B cell (primary cell): ENCODE results near the gene SUPT5H. TPM values are rescaled to one million over a fixed set of nuclear protein-coding genes. Genes with fewer than 3 reads are reported as not detected.

Experiments
- ATAC-seq: fragments of 200-7000 bp; cut with Tn5 transposase; one replicate; pipeline ENCODE4 v1.10.0; 2021; ENCODE audit warnings: low read depth, mild to moderate bottlenecking, moderate number of reproducible peaks, moderate library complexity
- CTCF ChIA-PET: fragments of 350-600 bp; sonication (Branson Sonifier 250); formaldehyde crosslinking; loops from one replicate; lab custom pipeline; 2021; ENCODE audit warnings: antibody characterized with exemption, inconsistent platforms; lab: Charles Lee
- POLR2A ChIA-PET: fragments of 350-600 bp; sonication (Branson Sonifier 250); formaldehyde crosslinking; loops from one replicate; lab custom pipeline; 2021; ENCODE audit warnings: antibody characterized with exemption; lab: Charles Lee
- DNase-seq: peaks from one replicate; pipeline ENCODE4 v3.0.0; 2013
- H2AFZ ChIP-seq: 2 replicates; pipeline ENCODE4 v1.6.1; 2012; ENCODE audit warnings: mild to moderate bottlenecking, low read depth, low read length; ENCODE audit not compliant: insufficient read depth, poor library complexity, severe bottlenecking
- H3K27ac ChIP-seq, 2 donors: 1 replicate in 1 of 2; 2 replicates in 1 of 2; pipeline ENCODE4 v1.5.1; 2012 to 2013; ENCODE audit warnings: low read length in 2 of 2, mild to moderate bottlenecking in 2 of 2, moderate library complexity in 1 of 2
- H3K27me3 ChIP-seq, 4 experiments: fragments of 200-600 bp in 1 of 4; sonication (generic) in 1 of 4; replicated peaks in 1 of 4; 1 replicate in 2 of 4; 2 replicates in 2 of 4; pipeline versions ENCODE4 v1.6.1 to v1.7.0; 2013 to 2016; ENCODE audit warnings: low read length in 3 of 4, mild to moderate bottlenecking in 2 of 4, mixed read lengths in 1 of 4, moderate library complexity in 1 of 4; ENCODE audit not compliant: insufficient read depth in 4 of 4, control insufficient read depth in 3 of 4; ENCODE audit errors: control extremely low read depth in 1 of 4
- H3K36me3 ChIP-seq, 2 experiments: replicated peaks in 1 of 2; 1 replicate in 1 of 2; 2 replicates in 1 of 2; pipeline versions ENCODE4 v1.6.1 to v1.7.1; 2013; ENCODE audit warnings: low read length in 1 of 2; ENCODE audit not compliant: insufficient read depth in 2 of 2, control insufficient read depth in 1 of 2; ENCODE audit errors: control extremely low read depth in 1 of 2, extremely low read depth in 1 of 2
- H3K4me1 ChIP-seq, 2 donors: fragments of 200-600 bp in 1 of 2; sonication (generic) in 1 of 2; 1 replicate in 1 of 2; 2 replicates in 1 of 2; pipeline versions ENCODE4 v1.5.1 to v1.6.1; 2013 to 2017; ENCODE audit warnings: low read length in 2 of 2; ENCODE audit not compliant: control insufficient read depth in 2 of 2, insufficient read depth in 2 of 2
- H3K4me2 ChIP-seq: replicated peaks from 2 replicates; pipeline ENCODE3; 2012; ENCODE audit warnings: mild to moderate bottlenecking, low read depth, low read length; ENCODE audit not compliant: poor library complexity, severe bottlenecking
- H3K4me3 ChIP-seq, 5 experiments: fragments of 200-600 bp in 1 of 5; sonication (generic) in 1 of 5; 1 replicate in 3 of 5; 2 replicates in 2 of 5; pipeline versions ENCODE4 v1.5.1 to v1.7.0; 2011 to 2016; ENCODE audit warnings: low read length in 4 of 5, mild to moderate bottlenecking in 4 of 5, low read depth in 2 of 5, control low read depth in 1 of 5, moderate library complexity in 1 of 5; ENCODE audit not compliant: insufficient read depth in 1 of 5; ENCODE audit errors: control extremely low read depth in 1 of 5, extremely low read depth in 1 of 5
- H3K79me2 ChIP-seq: fragments of 200-600 bp; sonication (generic); one replicate; pipeline ENCODE4 v1.6.0; 2016; ENCODE audit warnings: low read length; ENCODE audit not compliant: control insufficient read depth, insufficient read depth
- H3K9ac ChIP-seq: fragments of 200-600 bp; sonication (generic); 2 replicates; pipeline ENCODE4 v1.6.1; 2017; ENCODE audit warnings: mild to moderate bottlenecking, low read length, moderate library complexity
- H3K9me3 ChIP-seq, 3 donors: one replicate each; pipeline versions ENCODE4 v1.6.1 to v1.7.1; 2013; ENCODE audit warnings: low read length in 2 of 3; ENCODE audit not compliant: control insufficient read depth in 2 of 3, insufficient read depth in 1 of 3; ENCODE audit errors: control extremely low read depth in 1 of 3
- H4K20me1 ChIP-seq: 2 replicates; pipeline ENCODE4 v1.6.0; 2012; ENCODE audit warnings: mild to moderate bottlenecking, low read length; ENCODE audit not compliant: insufficient read depth, control insufficient read depth, poor library complexity, severe bottlenecking
- H3K27ac Mint-ChIP-seq: one replicate; pipeline ENCODE4 v1.8.0; 2021; ENCODE audit warnings: mixed read lengths
- H3K27me3 Mint-ChIP-seq: one replicate; pipeline ENCODE4 v1.8.0; 2021; ENCODE audit warnings: mixed read lengths
- H3K4me1 Mint-ChIP-seq: one replicate; pipeline ENCODE4 v1.8.0; 2021; ENCODE audit warnings: mixed read lengths
- H3K4me3 Mint-ChIP-seq: one replicate; pipeline ENCODE4 v1.8.0; 2021; ENCODE audit warnings: mixed read lengths
- H3K9me3 Mint-ChIP-seq: one replicate; pipeline ENCODE4 v1.8.0; 2022; ENCODE audit warnings: mixed read lengths; ENCODE audit not compliant: insufficient read depth
- CTCF ChIP-seq: fragments of 200-600 bp; IDR thresholded peaks from one replicate; pipeline ENCODE4 v1.8.0; 2022; ENCODE audit warnings: antibody characterized with exemption, mild to moderate bottlenecking
- EZH2 ChIP-seq: IDR thresholded peaks from 2 replicates; pipeline ENCODE4 v1.6.1; 2012; ENCODE audit warnings: borderline replicate concordance, low read depth, mild to moderate bottlenecking, moderate library complexity, low read length; ENCODE audit not compliant: insufficient read depth, poor library complexity, severe bottlenecking
- WGBS: methylation state at CpG from one replicate; pipeline ENCODE4 v1.1.5; 2013; ENCODE audit warnings: missing lambda C conversion rate; ENCODE audit not compliant: insufficient coverage; 5-methylcytosine and 5-hydroxymethylcytosine counted together
- intact Hi-C: fragments of 100-400 bp; cut with micrococcal nuclease; formaldehyde crosslinking; loops from one replicate; pipeline ENCODE4 v1.10.0; 2022
- polyA plus RNA-seq: library from polyadenylated mRNA; depleted of rRNA; stranded (reverse); fragments of >200 nt; gene quantifications from 2 replicates; pipeline ENCODE4 v1.2.3, GENCODE V29; 2012
- total RNA-seq, 2 donors: library from RNA; stranded (reverse); fragments of 120-200 nt in 1 of 2; gene quantifications; 1 replicate in 1 of 2; 2 replicates in 1 of 2; pipeline versions ENCODE4 v1.2.3 to v1.2.4, GENCODE V29; 2013 to 2022

SUPT5H gene
- total and polyA plus RNA-seq, 2 donors (not counting 1 experiment from before 2014, with no cell fraction given): 119 to 203 TPM

- Histone ChIP-seq H3K36me3 (no peaks in the 10 kb centered on the region), H2AFZ (peak within 1 kb of the TSS; percentile 72), H4K20me1 (no peaks in the 10 kb centered on the region), H3K4me3 (peak within 1 kb of the TSS; percentile 11 to 65 (median 48)), H3K9ac (peak within 1 kb of the TSS; percentile 62), H3K79me2 (no peaks in the 10 kb centered on the region), H3K27ac (no peak within 1 kb of the TSS), H3K4me2 (peak within 1 kb of the TSS; percentile 96), H3K4me1 (peaks cover 27 to 31% of the 10 kb centered on the region in 2 donors), H3K9me3 (peaks cover 0 to 11% (median 0%) of the 10 kb centered on the region in 3 donors), H3K27me3 (peaks cover 0 to 55% (median 26%) of the 10 kb centered on the region in 4 experiments)
- ChIA-PET CTCF (interaction anchor here (0.5 to 2.4 kb wide), 9 partner anchors 9 to 376 kb away, joined by 3 to 9 read pairs (median 5); partner anchors contain the start of gene EID2B), POLR2A (interaction anchor here (0.7 to 1.2 kb wide), 2 partner anchors 335 to 659 kb away, joined by 5 to 7 read pairs; no protein-coding TSS in a partner anchor)
- Mint-ChIP-seq H3K27me3 (peaks cover 34% of the 10 kb centered on the region), H3K27ac (peak within 1 kb of the TSS; percentile 33), H3K4me1 (peaks cover 25% of the 10 kb centered on the region), H3K4me3 (peak within 1 kb of the TSS; percentile 85), H3K9me3 (no peaks in the 10 kb centered on the region)
- intact Hi-C loops: loop anchor here (2.0 kb wide), 2 partner anchors 18 to 34 kb away; partner anchors contain the start of genes EID2B and TIMM50
- TF ChIP-seq EZH2: no peak
- TF ChIP-seq CTCF: no peak
- DNase-seq: peak; percentile 55
- ATAC-seq: peak; percentile 52
- WGBS: 1% methylated on average over 47 of the region's 60 CpGs
These were observed 53.6 kb downstream of the SUPT5H start, which contains the start of gene DLL3 for GRCh38 chr19:39498798-39499642. Gene DLL3 (plus strand): TSS chr19:39498947. CDS start chr19:39498975, 28 bp downstream.
